OCI-LY1 (cell line): ENCODE results near the gene RTP5.
"Not testable (repeated sequence)": the region's sequence is repeated elsewhere in the genome, so short reads cannot be mapped to it uniquely, and the experiment has no call there.

Experiments used
- EZH2 ChIP-seq: fragments of 200-600 bp; sonication (generic), shearing (Covaris generic); IDR thresholded peaks from 2 replicates; pipeline ENCODE4 v1.8.0; 2017; ENCODE audit warnings: borderline replicate concordance, mixed run types, mild to moderate bottlenecking, antibody characterized with exemption, low read length, moderate library complexity, mixed read lengths
- TF ChIP-seq, protein P1 (sequence below): fragments of 200-600 bp; sonication (generic), shearing (Covaris generic); IDR thresholded peaks from 2 replicates; pipeline ENCODE4 v1.5.1; 2017; ENCODE audit warnings: mild to moderate bottlenecking, antibody characterized with exemption, low read length, moderate library complexity, mixed read lengths

DNA sequence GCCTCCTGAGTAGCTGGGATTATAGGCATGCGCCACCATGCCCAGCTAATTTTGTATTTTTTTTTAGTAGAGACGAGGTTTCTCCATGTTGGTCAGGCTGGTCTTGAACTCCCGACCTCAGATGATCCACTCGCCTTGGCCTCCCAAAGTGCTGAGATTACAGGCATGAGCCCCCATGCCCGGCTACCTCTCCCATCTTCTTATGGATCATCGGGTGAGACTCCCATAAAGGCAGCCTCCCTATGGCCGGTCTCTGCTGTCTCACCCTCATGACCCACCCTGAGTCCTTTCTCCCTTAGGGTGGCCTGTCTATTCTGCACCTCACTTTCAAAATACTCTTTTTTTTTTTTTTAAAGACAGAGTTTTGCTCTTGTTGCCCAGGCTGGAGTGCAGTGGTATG is 38.3 kb downstream of the RTP5 start:
- TF ChIP-seq, protein P1, sequence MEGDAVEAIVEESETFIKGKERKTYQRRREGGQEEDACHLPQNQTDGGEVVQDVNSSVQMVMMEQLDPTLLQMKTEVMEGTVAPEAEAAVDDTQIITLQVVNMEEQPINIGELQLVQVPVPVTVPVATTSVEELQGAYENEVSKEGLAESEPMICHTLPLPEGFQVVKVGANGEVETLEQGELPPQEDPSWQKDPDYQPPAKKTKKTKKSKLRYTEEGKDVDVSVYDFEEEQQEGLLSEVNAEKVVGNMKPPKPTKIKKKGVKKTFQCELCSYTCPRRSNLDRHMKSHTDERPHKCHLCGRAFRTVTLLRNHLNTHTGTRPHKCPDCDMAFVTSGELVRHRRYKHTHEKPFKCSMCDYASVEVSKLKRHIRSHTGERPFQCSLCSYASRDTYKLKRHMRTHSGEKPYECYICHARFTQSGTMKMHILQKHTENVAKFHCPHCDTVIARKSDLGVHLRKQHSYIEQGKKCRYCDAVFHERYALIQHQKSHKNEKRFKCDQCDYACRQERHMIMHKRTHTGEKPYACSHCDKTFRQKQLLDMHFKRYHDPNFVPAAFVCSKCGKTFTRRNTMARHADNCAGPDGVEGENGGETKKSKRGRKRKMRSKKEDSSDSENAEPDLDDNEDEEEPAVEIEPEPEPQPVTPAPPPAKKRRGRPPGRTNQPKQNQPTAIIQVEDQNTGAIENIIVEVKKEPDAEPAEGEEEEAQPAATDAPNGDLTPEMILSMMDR = not testable (repeated sequence)
- TF ChIP-seq EZH2 = not testable (repeated sequence)
